Stimulated activated CD4-positive, alpha-beta T cell treated with anti-CD3 and anti-CD28 coated beads, Interleukin-15, amount 100 ng/mL, for 48 hours (primary cell): Measurements from ENCODE around the gene MAST4.
"Not testable (repeated sequence)": the region's sequence is repeated elsewhere in the genome, so short reads cannot be mapped to it uniquely, and the experiment has no call there.

Source experiments
- DNase-seq, 2 donors: peaks; one replicate each; pipeline ENCODE4 v3.0.0-alpha.2; 2020; ENCODE audit warnings: low read depth in 2 of 2

Gene MAST4

GRCh38 chr5:66810151-66810550, 214.0 kb downstream of the MAST4 start:
- no peak for DNase-seq

- no peak for DNase-seq
These were observed 214.7 kb downstream of the MAST4 start for GRCh38 chr5:66810848-66811261.

DNA sequence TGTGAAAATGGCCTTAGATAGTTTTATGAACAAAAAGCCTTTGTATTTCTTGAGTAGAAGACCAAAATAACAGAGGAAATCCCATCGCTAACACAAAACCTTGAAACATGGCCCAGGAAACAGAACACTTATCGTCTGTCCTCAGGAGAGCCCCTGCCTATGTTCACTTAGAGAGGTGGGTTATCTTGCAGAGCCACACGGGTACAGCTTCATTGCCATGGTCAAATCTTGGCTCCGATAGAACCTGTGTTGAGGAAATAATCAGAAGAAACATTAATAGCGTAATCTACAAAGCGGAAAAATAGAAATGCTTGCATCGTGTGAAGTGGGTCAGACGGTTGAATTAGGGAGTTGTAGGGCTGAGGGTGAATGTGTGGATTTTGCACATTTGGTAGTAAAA, 216.1 kb downstream of the MAST4 start:
- no peak for DNase-seq

- DNase-seq: no peak
These were observed 217.1 kb downstream of the MAST4 start for GRCh38 chr5:66813306-66813705.

DNA sequence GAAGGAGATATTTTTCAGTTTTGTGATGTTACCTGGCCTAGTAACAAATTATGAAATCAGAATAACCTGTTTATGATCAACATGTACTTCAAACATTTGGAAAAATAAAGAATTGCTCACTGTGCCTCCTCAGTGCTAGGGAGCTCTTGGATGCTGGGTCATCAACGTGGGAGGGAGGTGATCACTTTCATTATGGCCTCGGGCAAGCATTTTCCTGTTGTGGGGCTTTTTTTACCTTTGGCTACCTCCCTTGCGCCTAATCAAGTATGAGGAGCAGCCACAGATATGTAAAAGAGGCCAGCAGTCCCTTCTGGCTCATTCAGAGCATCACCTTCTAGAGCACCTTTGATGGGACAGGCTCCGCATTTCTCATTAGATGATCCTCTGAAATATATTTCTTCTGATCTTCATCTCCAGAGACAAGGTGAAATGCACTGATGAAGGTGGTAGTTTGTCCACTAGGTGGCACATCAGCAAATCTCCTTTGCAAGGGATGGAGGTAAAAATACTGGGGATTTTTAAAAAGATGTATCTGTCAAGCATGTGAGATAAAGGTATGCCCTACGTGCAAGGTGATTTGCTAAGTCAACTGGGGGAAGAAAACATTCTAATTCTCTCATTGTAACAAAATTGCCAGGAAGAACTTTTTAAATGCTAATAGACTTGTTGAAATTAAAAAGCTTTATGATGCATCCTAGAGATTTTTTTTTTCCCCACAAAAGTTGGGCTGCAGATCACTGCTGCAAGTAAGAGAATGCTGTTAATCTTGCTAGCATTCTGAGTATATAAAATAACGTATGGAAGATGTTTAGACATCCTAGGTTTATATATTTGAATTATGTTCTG, 218.2 kb downstream of the MAST4 start:
- DNase-seq: peak in 1 of 2 donors; percentile 21

- DNase-seq: no peak
These were observed 222.2 kb downstream of the MAST4 start for GRCh38 chr5:66818304-66818934.

DNA sequence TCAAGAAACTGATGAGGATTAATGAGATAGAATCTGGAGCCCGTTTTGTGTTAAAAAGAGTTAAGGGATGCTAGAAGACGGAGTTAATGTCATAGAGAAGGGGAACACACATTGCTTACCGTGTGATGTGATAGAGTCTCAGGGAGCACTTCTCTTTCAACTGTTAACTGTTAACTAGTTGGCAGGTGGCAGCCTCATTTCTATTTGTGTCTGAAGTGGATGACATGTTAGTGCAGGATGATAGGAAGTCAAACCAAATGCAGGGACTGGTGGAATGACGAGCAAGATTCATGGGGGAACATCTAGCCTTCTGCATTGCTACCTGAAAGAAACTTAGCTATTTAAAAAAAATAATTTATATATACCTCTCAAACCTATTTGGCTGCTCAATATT, 222.7 kb downstream of the MAST4 start:
- no peak for DNase-seq

- no peak for DNase-seq
These were observed 224.5 kb downstream of the MAST4 start for GRCh38 chr5:66820630-66821207.

GRCh38 chr5:66821688-66822429, 225.7 kb downstream of the MAST4 start:
- DNase-seq: peak in 1 of 2 donors; percentile 25

DNA sequence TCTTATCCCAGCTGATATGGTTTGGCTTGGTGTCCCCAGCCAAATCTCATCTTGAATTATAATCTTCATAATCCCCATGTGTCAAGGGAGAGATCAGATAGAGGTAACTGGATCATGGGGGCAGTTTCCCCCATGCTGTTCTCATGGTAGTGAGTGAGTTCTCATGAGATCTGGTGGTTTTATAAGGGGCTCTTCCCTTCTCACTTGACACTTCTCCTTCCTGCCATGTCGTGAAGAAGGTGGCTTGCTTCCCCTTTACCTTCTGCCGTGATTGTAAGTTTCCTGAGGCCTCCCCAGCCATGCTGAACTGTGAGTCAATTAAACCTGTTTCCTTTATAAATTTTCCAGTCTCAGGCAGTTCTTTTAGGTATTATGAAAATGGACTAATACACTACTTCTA, 226.7 kb downstream of the MAST4 start:
- not testable (repeated sequence) for DNase-seq

DNA sequence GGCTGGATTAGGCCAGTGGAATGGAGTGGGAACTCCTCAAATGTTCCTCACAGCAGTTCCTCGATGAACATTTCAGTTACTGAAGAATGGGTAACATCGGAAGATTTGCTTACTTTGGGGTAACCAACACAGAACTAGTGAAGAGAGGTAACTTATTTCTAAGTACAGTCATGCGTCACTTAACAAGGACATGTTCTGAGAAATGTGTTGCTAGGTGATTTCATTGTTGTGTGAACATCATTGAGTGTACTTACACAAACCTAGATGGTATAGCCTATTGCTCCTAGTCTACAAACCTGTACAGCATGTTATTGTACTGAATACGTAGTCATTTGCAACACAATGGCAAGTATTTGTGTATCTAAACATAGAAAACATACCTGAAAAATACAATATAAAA, 228.3 kb downstream of the MAST4 start:
- DNase-seq: no peak

- DNase-seq: no peak
These were observed 230.1 kb downstream of the MAST4 start for GRCh38 chr5:66826263-66826662.

GRCh38 chr5:66826696-66827095, 230.5 kb downstream of the MAST4 start:
- DNase-seq: no peak

DNA sequence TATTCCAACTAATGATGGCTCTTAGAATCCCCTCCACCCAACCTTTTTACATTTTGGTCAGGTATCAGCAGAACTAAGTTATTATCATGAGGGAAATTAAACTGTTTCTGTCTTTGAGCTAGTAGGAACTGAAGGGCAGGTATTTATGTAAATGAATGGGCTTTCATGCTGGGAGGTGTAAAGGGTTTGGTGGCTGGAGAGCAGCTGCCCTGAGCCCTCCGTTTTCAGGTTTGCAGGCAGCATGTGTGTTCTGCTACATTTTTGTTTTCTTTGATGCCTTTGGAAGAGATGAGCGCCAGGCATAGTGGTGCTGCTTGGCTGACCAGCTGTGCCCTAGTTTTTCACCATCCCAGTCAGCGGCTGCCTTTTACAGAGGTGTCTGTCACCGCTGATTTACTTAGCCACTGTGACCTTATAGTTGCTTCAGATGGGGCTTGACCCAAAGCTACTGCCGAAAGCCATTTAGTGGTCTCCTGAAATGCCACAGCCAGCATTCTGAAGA, 231.9 kb downstream of the MAST4 start:
- no peak for DNase-seq

DNA sequence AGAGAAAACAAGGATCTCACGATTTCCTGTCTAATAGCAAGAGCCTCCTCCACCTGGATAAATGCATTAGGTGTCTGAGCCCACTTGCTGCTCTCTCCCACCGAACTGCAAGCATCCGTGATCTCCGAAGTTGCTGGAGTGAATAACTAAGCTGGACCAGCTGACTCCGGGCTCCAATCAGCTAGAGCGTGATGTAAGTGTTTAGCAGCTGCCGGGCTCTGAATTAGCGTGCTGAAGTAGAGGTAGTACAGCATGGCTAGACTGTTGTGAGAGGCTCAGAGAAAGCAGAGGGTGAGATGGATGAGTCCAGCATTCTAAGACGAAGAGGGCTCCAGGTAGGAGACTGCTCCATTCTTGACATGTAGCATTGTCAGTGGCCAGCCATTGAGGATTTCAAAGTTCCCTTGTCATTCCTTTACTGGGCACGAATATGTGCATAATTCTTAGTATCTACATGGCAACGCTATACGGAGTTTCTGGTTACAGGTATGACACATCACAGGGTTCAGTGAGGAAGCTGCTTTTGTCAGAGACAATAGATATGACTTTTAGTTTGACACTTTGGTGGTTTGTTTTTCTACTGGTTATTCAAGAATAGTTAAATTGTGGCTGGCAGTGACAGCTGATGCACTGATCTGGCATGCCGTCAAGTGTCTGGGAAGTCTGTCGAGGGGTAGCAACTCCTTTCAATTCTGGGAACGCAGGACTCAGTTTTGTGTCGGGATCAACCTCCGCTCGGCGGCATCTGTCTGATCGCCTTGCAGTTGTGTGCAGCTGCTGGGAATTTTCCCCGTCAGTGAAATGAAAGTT, 232.6 kb downstream of the MAST4 start:
- peak; percentile 29 to 52 for DNase-seq

GRCh38 chr5:66829358-66829674, 233.1 kb downstream of the MAST4 start:
- no peak for DNase-seq

DNA sequence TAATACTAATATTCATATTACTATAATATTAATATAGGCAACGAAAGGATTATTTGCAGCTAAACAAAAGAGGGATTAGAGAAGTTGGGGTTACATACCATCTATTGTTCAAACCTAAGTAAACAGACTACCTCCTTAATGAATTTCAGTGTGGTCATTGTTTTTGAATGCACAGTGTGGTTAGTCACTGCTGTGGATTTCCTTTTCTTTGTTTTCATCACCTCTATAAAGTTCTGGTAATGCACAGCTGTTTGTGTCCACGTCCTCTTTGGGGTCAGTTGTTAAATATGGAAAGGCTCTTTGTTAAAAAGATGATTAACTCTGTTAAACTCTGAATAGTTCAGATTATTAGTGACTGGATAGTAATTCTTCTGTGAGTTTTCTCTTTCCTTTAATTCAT, 233.6 kb downstream of the MAST4 start:
- no peak for DNase-seq

DNA sequence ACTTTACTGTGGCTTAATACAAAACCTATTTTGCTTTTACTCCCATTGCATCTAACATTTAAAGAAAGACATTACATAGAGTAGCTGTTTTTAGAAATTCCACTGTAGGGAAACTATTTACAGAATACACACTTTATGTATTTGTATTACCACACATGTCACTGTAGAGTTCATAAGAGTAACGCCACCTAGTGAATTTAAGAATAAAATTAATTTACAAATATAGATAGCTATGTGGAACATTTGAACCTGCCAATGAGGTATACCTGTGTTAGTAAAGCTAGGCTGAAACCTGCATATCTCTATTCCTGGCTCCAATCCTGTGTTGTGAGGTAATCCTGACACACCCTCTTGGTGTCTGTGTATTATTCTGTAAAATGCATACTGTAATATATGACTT, 234.4 kb downstream of the MAST4 start:
- no peak for DNase-seq

GRCh38 chr5:66839636-66840185, 243.5 kb downstream of the MAST4 start:
- DNase-seq: no peak

DNA sequence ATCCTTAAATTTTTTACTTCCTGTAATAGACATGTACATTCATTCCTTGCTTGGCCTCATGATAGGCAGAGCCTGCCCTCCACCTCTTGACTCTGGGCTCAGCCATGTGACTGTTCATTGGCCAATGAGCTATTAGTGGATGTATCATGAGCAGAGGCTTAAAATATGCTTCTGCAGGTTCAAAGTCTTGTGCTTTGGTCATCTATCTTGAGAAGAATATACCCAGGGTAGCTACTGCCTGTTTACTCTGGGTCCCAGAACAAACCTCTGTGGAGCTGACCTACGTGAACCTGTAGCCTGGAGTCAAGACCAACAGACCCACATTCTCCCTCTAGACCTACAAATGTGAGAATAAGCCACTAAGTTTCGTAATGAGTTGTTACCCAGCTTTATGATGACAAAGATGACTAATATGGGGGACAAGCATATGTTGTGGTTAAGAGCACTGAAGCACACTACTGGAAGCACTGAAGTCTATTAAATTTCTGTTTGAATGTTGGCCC, 244.4 kb downstream of the MAST4 start:
- DNase-seq: peak; percentile 24 to 52

DNA sequence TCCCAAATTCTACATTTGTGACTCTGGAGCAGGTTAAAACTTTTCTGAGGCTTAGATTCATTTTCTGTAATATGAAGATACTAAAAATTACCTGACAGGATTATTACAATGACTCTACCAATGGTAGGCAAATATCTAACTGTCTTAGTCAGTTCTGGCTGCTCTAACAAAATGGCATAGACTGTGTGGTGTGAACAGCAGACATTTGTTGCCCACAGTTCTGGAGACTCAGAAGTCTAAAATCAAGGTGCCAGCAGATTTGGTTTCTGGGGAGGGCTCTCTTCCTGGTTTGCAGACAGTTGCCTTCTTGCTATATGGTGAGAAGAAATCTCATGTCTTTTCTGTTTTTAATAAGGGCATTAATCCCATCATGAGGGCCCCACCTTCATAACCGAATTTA, 245.1 kb downstream of the MAST4 start:
- no peak for DNase-seq
